Measurements from ENCODE around the gene IFT57.

DNA sequence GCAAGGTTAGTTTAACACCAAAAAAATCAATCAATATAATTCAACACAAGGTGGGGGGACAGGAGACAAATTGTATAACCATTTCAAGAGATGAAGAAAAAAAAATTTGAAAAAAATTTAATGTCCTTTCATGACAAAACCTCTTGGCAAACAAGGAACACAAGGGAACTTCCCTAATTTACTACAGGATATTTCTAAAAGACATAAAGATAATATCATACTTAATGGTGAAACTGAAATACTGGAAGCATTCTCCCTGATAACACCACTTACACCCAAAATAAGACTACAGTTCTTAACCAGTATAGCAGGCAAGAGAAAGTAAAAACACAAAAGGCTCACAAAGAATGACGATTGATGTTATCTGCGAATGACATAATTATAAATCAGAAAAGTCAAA is 44.7 kb downstream of the IFT57 start:
- TF ChIP-seq, protein P1, sequence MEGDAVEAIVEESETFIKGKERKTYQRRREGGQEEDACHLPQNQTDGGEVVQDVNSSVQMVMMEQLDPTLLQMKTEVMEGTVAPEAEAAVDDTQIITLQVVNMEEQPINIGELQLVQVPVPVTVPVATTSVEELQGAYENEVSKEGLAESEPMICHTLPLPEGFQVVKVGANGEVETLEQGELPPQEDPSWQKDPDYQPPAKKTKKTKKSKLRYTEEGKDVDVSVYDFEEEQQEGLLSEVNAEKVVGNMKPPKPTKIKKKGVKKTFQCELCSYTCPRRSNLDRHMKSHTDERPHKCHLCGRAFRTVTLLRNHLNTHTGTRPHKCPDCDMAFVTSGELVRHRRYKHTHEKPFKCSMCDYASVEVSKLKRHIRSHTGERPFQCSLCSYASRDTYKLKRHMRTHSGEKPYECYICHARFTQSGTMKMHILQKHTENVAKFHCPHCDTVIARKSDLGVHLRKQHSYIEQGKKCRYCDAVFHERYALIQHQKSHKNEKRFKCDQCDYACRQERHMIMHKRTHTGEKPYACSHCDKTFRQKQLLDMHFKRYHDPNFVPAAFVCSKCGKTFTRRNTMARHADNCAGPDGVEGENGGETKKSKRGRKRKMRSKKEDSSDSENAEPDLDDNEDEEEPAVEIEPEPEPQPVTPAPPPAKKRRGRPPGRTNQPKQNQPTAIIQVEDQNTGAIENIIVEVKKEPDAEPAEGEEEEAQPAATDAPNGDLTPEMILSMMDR (IDR thresholded peaks at IDR 0.05; ENCODE audit: poor library complexity) = no peak
- no peak for TF ChIP-seq EZH2 (IDR thresholded peaks at IDR 0.05; ENCODE audit: borderline replicate concordance)
